Measurements from ENCODE around the gene THUMPD1.

DNA sequence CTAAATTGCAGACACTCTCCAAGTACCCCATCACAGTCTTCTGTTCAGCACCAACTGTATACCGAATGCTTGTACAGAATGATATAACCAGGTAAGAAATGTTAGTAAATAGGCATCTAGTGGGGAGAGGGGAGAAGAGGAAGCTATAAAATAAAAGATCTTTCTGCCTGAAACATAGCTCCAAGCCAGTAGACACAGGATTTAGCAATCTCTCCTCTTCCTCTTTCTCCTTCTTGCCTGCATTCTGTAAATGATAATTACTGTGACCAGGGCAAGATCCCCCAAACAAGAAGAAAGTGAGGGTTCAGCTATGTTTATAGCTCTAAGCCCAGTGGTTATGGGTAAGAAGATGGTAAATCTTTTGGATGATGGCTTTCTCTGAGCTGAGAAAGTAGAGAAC lies 40.1 kb upstream of the THUMPD1 start:
- no peak for TF ChIP-seq CTCF (conservative IDR thresholded peaks at IDR 0.05 in 1 of 2, IDR thresholded peaks at IDR 0.05 in 1 of 2; ENCODE audit: extremely low read depth in 1 of 2, insufficient read depth in 1 of 2, low read depth in 1 of 2, low read length in 2 of 2)
- no peak for TF ChIP-seq EZH2 (IDR thresholded peaks at IDR 0.05; ENCODE audit: borderline replicate concordance, low read length)
